ENCODE measurements around the gene KNCN.

DNA sequence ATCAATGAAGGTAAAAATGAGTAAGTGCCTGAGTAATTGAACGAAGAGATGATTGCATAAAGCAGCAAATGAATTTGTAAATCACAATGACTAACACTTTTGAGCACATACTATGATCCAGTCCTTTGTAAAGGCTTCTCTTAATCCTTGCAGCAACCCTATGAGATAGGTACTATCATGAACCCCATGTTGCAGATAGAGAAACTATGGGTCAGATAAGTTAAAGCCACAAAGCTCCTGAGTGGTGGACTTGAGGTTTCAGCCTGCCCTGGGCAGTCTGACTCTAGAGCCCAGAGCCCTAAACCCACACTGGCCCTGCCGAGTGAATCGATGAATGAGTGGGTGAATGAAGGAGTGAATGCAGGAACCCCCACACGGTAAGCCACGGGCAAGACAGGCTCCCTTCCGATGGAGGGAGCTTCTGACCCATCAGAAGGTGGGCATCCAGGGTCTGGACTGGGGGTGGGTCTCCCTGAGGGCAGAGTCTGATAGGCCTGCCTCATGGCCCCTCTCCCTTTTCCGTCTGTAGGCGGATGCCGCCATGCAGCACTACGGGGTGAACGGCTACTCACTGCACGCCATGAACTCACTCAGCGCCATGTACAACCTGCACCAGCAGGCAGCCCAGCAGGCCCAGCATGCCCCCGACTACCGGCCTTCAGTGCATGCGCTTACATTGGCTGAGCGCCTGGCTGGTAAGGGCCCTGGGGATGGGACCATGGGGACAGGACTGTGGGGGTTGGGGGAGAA is 44.8 kb downstream of the KNCN start:
- TF ChIP-seq, protein P1, sequence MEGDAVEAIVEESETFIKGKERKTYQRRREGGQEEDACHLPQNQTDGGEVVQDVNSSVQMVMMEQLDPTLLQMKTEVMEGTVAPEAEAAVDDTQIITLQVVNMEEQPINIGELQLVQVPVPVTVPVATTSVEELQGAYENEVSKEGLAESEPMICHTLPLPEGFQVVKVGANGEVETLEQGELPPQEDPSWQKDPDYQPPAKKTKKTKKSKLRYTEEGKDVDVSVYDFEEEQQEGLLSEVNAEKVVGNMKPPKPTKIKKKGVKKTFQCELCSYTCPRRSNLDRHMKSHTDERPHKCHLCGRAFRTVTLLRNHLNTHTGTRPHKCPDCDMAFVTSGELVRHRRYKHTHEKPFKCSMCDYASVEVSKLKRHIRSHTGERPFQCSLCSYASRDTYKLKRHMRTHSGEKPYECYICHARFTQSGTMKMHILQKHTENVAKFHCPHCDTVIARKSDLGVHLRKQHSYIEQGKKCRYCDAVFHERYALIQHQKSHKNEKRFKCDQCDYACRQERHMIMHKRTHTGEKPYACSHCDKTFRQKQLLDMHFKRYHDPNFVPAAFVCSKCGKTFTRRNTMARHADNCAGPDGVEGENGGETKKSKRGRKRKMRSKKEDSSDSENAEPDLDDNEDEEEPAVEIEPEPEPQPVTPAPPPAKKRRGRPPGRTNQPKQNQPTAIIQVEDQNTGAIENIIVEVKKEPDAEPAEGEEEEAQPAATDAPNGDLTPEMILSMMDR (IDR thresholded peaks at IDR 0.05): no peak
- no peak for TF ChIP-seq POLR2A (IDR thresholded peaks at IDR 0.05)
